GF-D8 (cell line): ENCODE data around the gene GRIN1.
"Not testable (repeated sequence)": the region's sequence is repeated elsewhere in the genome, so short reads cannot be mapped to it uniquely, and the experiment has no call there.

ENCODE experiments used
- DNase-seq: peaks from one replicate; lab custom pipeline; 2025; lab: John Stamatoyannopoulos, UW

GRIN1 gene

GRCh38 chr9:137128862-137129455 lies 10.0 kb upstream of the GRIN1 start:
- DNase-seq, result no peak

GRCh38 chr9:137129456-137130175 lies 9.3 kb upstream of the GRIN1 start:
- peak; percentile 82 for DNase-seq

- no peak for DNase-seq
These were observed 8.7 kb upstream of the GRIN1 start for GRCh38 chr9:137130176-137130755.

- DNase-seq, result no peak
These were observed 4.8 kb upstream of the GRIN1 start for GRCh38 chr9:137134191-137134590.

GRCh38 chr9:137135154-137135553 lies 3.8 kb upstream of the GRIN1 start:
- not testable (repeated sequence) for DNase-seq

- no peak for DNase-seq
These were observed 2.6 kb upstream of the GRIN1 start for GRCh38 chr9:137136261-137136880.

GRCh38 chr9:137136881-137137607 lies 1.9 kb upstream of the GRIN1 start:
- no peak for DNase-seq

GRCh38 chr9:137138058-137138721 lies 764 bp upstream of the GRIN1 start:
- DNase-seq, result no peak

- no peak for DNase-seq
These were observed 655 bp downstream of the GRIN1 start for GRCh38 chr9:137139468-137140150.

- DNase-seq, result no peak
These were observed 1.4 kb downstream of the GRIN1 start for GRCh38 chr9:137140151-137141012.

- DNase-seq, result no peak
These were observed 2.3 kb downstream of the GRIN1 start for GRCh38 chr9:137141050-137141810.

GRCh38 chr9:137141976-137142936 lies 3.3 kb downstream of the GRIN1 start:
- no peak for DNase-seq

GRCh38 chr9:137143459-137143858 lies 4.5 kb downstream of the GRIN1 start:
- no peak for DNase-seq

- DNase-seq, result no peak
These were observed 7.0 kb downstream of the GRIN1 start for GRCh38 chr9:137145731-137146526.

GRCh38 chr9:137146527-137146918 lies 7.6 kb downstream of the GRIN1 start:
- no peak for DNase-seq

- DNase-seq, result no peak
These were observed 8.3 kb downstream of the GRIN1 start for GRCh38 chr9:137147091-137147792.

GRCh38 chr9:137147793-137148160 lies 8.8 kb downstream of the GRIN1 start:
- DNase-seq, result no peak
